Activated T-helper 1 cell treated with anti-CD3 and anti-CD28 coated beads, Interleukin-12 subunit alpha, Interleukin-12 subunit beta, Interleukin-2, Interleukin-4 antibody, amounts not matched to agents 30 ng/mL and 10 ng/mL and 1 ng/mL, durations not matched to agents 14 hours and 24 hours and 36 hours (primary cell): Measurements from ENCODE around the gene SLC24A5. TPM values are rescaled to one million over a fixed set of nuclear protein-coding genes. Genes with fewer than 3 reads are reported as not detected.

Experiments used
- DNase-seq: peaks from one replicate; pipeline ENCODE4 v3.0.0; 2021; ENCODE audit warnings: low spot score
- H3K27ac Mint-ChIP-seq: one replicate; pipeline ENCODE4 v1.8.0; 2021; ENCODE audit warnings: mild to moderate bottlenecking, mixed read lengths
- H3K27me3 Mint-ChIP-seq: one replicate; pipeline ENCODE4 v1.8.0; 2022; ENCODE audit warnings: mild to moderate bottlenecking, moderate library complexity, mixed read lengths; ENCODE audit not compliant: insufficient read depth
- H3K36me3 Mint-ChIP-seq: one replicate; pipeline ENCODE4 v1.8.0; 2021; ENCODE audit warnings: low read depth, mixed read lengths
- H3K4me1 Mint-ChIP-seq: one replicate; pipeline ENCODE4 v1.8.0; 2021; ENCODE audit warnings: low read depth, mixed read lengths
- H3K4me3 Mint-ChIP-seq: one replicate; pipeline ENCODE4 v1.8.0; 2021; ENCODE audit warnings: mild to moderate bottlenecking, moderate library complexity, mixed read lengths
- H3K9me3 Mint-ChIP-seq: one replicate; pipeline ENCODE4 v1.8.0; 2021; ENCODE audit warnings: mixed read lengths
- intact Hi-C: fragments of 100-400 bp; cut with micrococcal nuclease; formaldehyde crosslinking; loops from one replicate; pipeline ENCODE4 v1.15.1; 2024
- total RNA-seq: library from RNA; stranded (reverse); gene quantifications from 2 replicates; pipeline ENCODE4 v1.2.3, GENCODE V29; 2022

The SLC24A5 gene
- total RNA-seq, 1 donor from 2014 or later, result not detected

DNA sequence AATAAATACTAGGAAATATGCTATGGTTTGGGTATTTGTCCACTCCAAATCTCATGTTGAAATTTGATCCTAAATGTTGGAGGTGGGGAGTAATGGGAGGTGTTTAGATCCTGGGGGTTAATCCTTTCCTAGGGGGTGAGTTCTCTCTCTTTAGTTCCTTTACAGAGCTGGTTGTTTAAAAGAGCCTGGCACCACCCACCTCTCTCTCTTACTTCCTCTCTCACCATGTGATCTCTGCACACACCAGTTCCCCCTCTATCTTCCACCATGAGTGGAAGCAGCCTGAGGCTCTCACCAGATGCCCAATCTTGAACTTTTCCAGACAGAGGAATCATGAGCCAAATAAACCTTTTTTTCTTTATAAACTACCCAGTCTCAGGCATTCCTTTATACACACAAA, 10.5 kb downstream of the SLC24A5 start:
- DNase-seq, result no peak
- H3K36me3 Mint-ChIP-seq, result no peaks in the 10 kb centered on the region
- H3K9me3 Mint-ChIP-seq, result no peaks in the 10 kb centered on the region
- H3K4me3 Mint-ChIP-seq, result no peak overlapping the region
- H3K27me3 Mint-ChIP-seq, result peaks cover 2% of the 10 kb centered on the region
- H3K27ac Mint-ChIP-seq, result no peak overlapping the region
- no peaks in the 10 kb centered on the region for H3K4me1 Mint-ChIP-seq
- intact Hi-C loops, result no loop called here

GRCh38 chr15:48132874-48133273, 12.1 kb downstream of the SLC24A5 start:
- Mint-ChIP-seq H3K27me3 (peaks cover 2% of the 10 kb centered on the region), H3K4me3 (no peak overlapping the region), H3K9me3 (no peaks in the 10 kb centered on the region), H3K36me3 (no peaks in the 10 kb centered on the region), H3K27ac (no peak overlapping the region), H3K4me1 (no peaks in the 10 kb centered on the region)
- intact Hi-C loops, result no loop called here
- no peak for DNase-seq

DNA sequence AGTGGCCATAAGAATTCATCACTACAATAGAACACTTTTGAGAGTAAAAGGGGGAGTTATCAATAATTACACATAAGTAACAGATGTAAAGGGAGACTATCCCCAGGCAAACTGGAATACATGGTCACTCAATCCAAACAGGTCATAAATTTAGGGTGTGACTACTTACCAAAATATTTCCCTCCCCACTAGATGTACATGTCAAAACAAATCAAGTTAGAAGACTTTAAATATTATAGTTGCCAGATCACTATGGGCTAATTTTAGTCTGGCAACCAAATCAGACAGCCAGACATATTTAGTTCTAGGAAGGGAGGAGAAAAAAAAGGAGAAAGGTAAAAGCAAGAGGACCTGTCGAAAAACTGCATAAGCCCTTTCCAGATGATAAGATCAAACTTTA, 23.1 kb downstream of the SLC24A5 start:
- no peaks in the 10 kb centered on the region for H3K27me3 Mint-ChIP-seq
- DNase-seq, result no peak
- H3K36me3 Mint-ChIP-seq, result peaks cover 8% of the 10 kb centered on the region
- intact Hi-C loops, result no loop called here
- no peaks in the 10 kb centered on the region for H3K9me3 Mint-ChIP-seq
- no peak overlapping the region for H3K4me3 Mint-ChIP-seq
- peaks cover 11% of the 10 kb centered on the region for H3K4me1 Mint-ChIP-seq
- no peak overlapping the region for H3K27ac Mint-ChIP-seq

DNA sequence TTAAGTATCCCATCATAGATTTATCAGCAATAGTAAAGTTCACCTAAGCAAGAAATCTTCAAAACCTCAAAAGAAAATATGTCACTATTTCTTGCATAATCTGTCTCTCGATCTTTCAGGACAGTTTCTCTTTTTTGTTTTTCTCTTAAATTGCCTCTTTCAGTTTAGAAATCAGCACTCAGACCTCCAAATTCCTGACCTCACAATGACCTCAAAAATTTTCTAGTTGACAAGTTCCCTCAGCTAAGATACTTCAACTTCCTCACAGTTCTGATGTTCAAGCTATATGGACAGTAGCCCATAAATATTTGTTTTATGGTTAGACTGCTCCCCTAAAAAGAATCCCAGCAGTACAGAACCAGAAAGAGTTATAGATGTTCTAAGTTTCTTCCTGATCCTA, 24.1 kb downstream of the SLC24A5 start:
- no peaks in the 10 kb centered on the region for H3K9me3 Mint-ChIP-seq
- peaks cover 8% of the 10 kb centered on the region for H3K36me3 Mint-ChIP-seq
- no peaks in the 10 kb centered on the region for H3K27me3 Mint-ChIP-seq
- H3K4me1 Mint-ChIP-seq, result peaks cover 11% of the 10 kb centered on the region
- no peak overlapping the region for H3K4me3 Mint-ChIP-seq
- no peak overlapping the region for H3K27ac Mint-ChIP-seq
- no peak for DNase-seq
- intact Hi-C loops, result no loop called here

DNA sequence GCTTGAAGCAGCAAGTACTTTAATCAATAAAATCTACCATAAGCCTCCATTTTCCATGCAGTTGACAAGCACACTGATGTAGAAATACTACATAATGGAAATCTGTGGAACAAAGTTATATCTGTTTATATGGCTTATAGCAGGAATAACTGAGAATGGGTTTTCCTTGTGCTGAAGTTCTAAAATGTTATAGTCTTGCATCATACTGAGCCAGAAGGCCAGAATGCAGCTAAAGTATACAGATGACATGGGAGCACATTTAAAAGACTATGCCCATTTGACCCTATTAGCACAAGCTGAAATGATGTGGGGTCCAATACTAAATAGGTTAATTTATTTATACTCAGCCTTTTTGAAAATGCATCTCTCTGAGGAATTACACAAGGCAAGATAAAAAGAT, 25.1 kb downstream of the SLC24A5 start:
- intact Hi-C loops, result no loop called here
- Mint-ChIP-seq H3K27me3 (no peaks in the 10 kb centered on the region), H3K4me3 (no peak overlapping the region), H3K36me3 (peaks cover 11% of the 10 kb centered on the region), H3K4me1 (peaks cover 11% of the 10 kb centered on the region), H3K9me3 (no peaks in the 10 kb centered on the region), H3K27ac (no peak overlapping the region)
- no peak for DNase-seq

GRCh38 chr15:48147358-48147757, 26.6 kb downstream of the SLC24A5 start:
- Mint-ChIP-seq H3K4me3 (no peak overlapping the region), H3K27ac (no peak overlapping the region), H3K27me3 (no peaks in the 10 kb centered on the region), H3K36me3 (peaks cover 14% of the 10 kb centered on the region), H3K4me1 (peaks cover 11% of the 10 kb centered on the region), H3K9me3 (no peaks in the 10 kb centered on the region)
- intact Hi-C loops, result no loop called here
- DNase-seq, result no peak

- no peak overlapping the region for H3K27ac Mint-ChIP-seq
- no peaks in the 10 kb centered on the region for H3K9me3 Mint-ChIP-seq
- H3K36me3 Mint-ChIP-seq, result peaks cover 17% of the 10 kb centered on the region
- no peak for DNase-seq
- H3K27me3 Mint-ChIP-seq, result no peaks in the 10 kb centered on the region
- peaks cover 3% of the 10 kb centered on the region for H3K4me1 Mint-ChIP-seq
- intact Hi-C loops, result no loop called here
- H3K4me3 Mint-ChIP-seq, result no peak overlapping the region
These were observed 29.1 kb downstream of the SLC24A5 start for GRCh38 chr15:48149858-48150257.

DNA sequence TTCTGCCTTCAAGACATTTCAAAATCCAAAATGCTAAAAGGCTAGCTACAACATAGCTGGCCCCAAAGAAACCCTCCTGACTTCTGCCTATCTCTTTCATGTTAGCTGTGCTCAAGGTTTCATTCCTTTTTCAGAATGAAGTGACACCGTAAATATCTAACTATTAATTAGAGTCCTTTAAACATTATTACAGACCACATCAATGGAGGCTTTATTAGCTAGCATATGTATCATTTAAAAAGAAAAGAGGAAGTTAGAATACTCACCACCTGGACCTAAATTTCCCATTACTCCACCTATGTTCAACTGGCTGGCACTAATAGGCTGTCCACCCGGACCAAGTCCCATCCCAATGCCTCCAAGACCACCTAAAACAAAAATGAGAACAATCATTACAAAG, 32.7 kb downstream of the SLC24A5 start:
- no peak for DNase-seq
- peaks cover 16% of the 10 kb centered on the region for H3K36me3 Mint-ChIP-seq
- no peak overlapping the region for H3K4me3 Mint-ChIP-seq
- no peak overlapping the region for H3K27ac Mint-ChIP-seq
- H3K9me3 Mint-ChIP-seq, result no peaks in the 10 kb centered on the region
- no peaks in the 10 kb centered on the region for H3K27me3 Mint-ChIP-seq
- no peaks in the 10 kb centered on the region for H3K4me1 Mint-ChIP-seq
- intact Hi-C loops, result no loop called here

GRCh38 chr15:48168616-48169015, 47.8 kb downstream of the SLC24A5 start:
- H3K4me3 Mint-ChIP-seq, result no peak overlapping the region
- DNase-seq, result no peak
- H3K27ac Mint-ChIP-seq, result no peak overlapping the region
- no peaks in the 10 kb centered on the region for H3K4me1 Mint-ChIP-seq
- H3K36me3 Mint-ChIP-seq, result peaks cover 21% of the 10 kb centered on the region
- no peaks in the 10 kb centered on the region for H3K27me3 Mint-ChIP-seq
- intact Hi-C loops, result no loop called here
- peaks cover 6% of the 10 kb centered on the region for H3K9me3 Mint-ChIP-seq

DNA sequence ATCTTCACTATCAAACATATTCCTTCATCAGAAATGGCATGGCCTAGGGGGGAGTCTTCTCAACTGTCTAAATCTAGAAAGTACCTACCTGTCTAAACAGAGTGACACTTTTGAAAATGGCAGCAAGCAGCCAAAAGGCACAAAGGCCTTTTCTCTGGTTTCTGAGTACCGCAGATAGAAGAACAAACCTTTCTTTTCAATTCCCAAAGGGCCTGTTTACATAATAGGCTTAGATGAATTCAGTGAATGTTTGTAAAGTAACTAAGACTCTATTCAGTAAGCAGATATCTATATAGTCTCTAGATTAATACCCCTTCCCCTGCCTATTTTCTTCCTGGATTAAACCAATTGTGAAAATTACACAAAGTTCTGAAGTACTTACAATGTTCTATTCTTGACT, 50.2 kb downstream of the SLC24A5 start:
- Mint-ChIP-seq H3K36me3 (peaks cover 22% of the 10 kb centered on the region), H3K4me1 (peaks cover 6% of the 10 kb centered on the region), H3K27me3 (no peaks in the 10 kb centered on the region), H3K9me3 (peaks cover 9% of the 10 kb centered on the region), H3K4me3 (no peak overlapping the region), H3K27ac (no peak overlapping the region)
- intact Hi-C loops, result no loop called here
- DNase-seq, result no peak

GRCh38 chr15:48175126-48175525, 54.3 kb downstream of the SLC24A5 start:
- Mint-ChIP-seq H3K4me1 (peaks cover 19% of the 10 kb centered on the region), H3K4me3 (no peak overlapping the region), H3K36me3 (peaks cover 5% of the 10 kb centered on the region), H3K27me3 (peaks cover 10% of the 10 kb centered on the region), H3K27ac (no peak overlapping the region), H3K9me3 (peaks cover 9% of the 10 kb centered on the region)
- intact Hi-C loops, result no loop called here
- DNase-seq, result no peak

GRCh38 chr15:48176112-48176511, 55.3 kb downstream of the SLC24A5 start:
- H3K9me3 Mint-ChIP-seq, result peaks cover 9% of the 10 kb centered on the region
- H3K4me3 Mint-ChIP-seq, result no peak overlapping the region
- peaks cover 5% of the 10 kb centered on the region for H3K36me3 Mint-ChIP-seq
- H3K4me1 Mint-ChIP-seq, result peaks cover 19% of the 10 kb centered on the region
- no peak overlapping the region for H3K27ac Mint-ChIP-seq
- intact Hi-C loops, result no loop called here
- peaks cover 12% of the 10 kb centered on the region for H3K27me3 Mint-ChIP-seq
- DNase-seq, result no peak

DNA sequence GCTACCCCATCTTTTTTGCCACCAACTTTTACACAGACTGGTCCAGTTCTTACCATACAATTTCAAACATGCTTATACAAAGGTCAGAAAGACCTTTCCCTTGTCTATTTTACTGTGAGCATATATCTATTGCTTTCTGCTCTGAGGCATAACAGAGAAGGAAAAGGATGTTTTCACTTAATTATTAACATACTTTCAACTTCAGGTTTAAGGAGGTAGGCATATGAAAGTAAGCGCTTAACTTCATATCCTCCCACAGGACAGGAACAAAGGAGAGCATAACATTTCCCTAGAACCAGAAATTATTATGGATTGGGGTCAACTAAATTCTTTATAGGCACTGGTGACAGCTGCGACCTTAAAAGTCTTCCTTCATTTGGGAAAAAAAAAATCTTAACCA, 56.2 kb downstream of the SLC24A5 start:
- Mint-ChIP-seq H3K27me3 (peaks cover 18% of the 10 kb centered on the region), H3K27ac (peak overlapping the region; percentile 72), H3K4me3 (peak overlapping the region; percentile 90), H3K9me3 (peaks cover 9% of the 10 kb centered on the region), H3K4me1 (peaks cover 19% of the 10 kb centered on the region), H3K36me3 (peaks cover 5% of the 10 kb centered on the region)
- DNase-seq, result no peak
- intact Hi-C loops, result no loop called here

DNA sequence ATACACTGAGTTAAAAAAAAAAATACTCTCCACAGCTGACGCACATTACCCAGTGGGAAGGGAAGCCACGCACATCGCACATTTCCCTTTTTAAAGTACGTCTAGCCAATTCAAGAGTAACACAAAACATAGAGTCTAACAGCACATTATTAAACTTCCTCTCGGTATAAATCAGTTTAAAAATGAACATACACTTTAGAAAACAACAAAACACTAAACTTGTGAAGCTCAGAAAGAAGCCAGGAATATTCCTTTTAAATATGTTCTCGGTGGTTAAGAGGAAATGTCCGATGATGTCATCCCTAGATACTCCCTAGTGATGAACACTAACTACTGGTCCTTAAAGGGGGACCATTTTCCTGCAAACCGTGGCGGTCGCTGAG, 56.6 kb downstream of the SLC24A5 start:
- DNase-seq, result no peak
- peaks cover 5% of the 10 kb centered on the region for H3K36me3 Mint-ChIP-seq

More for the DNA sequence above, 56.6 kb downstream of the SLC24A5 start:
- peaks cover 9% of the 10 kb centered on the region for H3K9me3 Mint-ChIP-seq
- H3K4me1 Mint-ChIP-seq, result peaks cover 19% of the 10 kb centered on the region
- H3K4me3 Mint-ChIP-seq, result peak overlapping the region; percentile 90
- intact Hi-C loops, result no loop called here
- H3K27ac Mint-ChIP-seq, result peak overlapping the region; percentile 90
- peaks cover 21% of the 10 kb centered on the region for H3K27me3 Mint-ChIP-seq
